Left lobe of liver (tissue), 2 donors: ENCODE measurements around the gene POLRMT. TPM values are rescaled to one million over a fixed set of nuclear protein-coding genes. Genes with fewer than 3 reads are reported as not detected.
"Not testable (repeated sequence)": the region's sequence is repeated elsewhere in the genome, so short reads cannot be mapped to it uniquely, and the experiment has no call there.

Experiments
- ATAC-seq: fragments of 200-7000 bp; cut with Tn5 transposase; one replicate; pipeline ENCODE4 v1.9.1; 2020; ENCODE audit warnings: mild to moderate bottlenecking, moderate library complexity
- DNase-seq: peaks from one replicate; pipeline ENCODE4 v3.0.0-alpha.2; 2020; ENCODE audit warnings: low spot score
- total RNA-seq: library from RNA; stranded (reverse); gene quantifications from one replicate; pipeline ENCODE4 v1.2.1, GENCODE V29; 2021
- donor health status: DM: no; HTN: no; CAD: no; lungs with moderate emphysema.
- donor health status: DM: no; HTN: yes; CAD: no.

The POLRMT gene
- total RNA-seq, 1 donor from 2014 or later = 51.8 TPM

DNA sequence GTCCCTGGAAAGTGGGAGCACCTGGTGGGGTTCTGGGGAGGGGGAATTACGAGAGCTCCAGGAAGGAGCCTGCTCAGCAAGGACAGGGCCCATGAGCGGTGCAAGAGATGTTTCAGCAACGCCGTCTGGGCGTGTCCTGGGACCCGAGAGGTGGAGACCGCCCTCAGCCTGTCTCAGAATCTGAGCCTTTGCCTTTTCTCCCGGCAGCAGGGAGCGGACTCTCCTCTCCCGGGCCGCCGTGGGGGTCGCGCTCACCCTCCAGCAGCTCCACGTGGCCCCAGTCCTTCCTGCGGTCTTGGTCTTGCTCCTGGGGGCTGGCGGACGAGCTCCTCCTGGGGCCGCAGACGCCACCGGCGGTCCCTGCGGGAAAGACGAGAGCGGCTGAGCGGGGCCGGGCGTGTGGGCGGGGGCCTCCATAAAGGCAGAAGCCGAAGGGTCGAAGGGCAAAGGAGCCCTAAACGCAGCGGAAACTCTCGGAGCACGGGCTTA is 714 bp downstream of the POLRMT start:
- DNase-seq (no peak), ATAC-seq (peak; percentile 64)

DNA sequence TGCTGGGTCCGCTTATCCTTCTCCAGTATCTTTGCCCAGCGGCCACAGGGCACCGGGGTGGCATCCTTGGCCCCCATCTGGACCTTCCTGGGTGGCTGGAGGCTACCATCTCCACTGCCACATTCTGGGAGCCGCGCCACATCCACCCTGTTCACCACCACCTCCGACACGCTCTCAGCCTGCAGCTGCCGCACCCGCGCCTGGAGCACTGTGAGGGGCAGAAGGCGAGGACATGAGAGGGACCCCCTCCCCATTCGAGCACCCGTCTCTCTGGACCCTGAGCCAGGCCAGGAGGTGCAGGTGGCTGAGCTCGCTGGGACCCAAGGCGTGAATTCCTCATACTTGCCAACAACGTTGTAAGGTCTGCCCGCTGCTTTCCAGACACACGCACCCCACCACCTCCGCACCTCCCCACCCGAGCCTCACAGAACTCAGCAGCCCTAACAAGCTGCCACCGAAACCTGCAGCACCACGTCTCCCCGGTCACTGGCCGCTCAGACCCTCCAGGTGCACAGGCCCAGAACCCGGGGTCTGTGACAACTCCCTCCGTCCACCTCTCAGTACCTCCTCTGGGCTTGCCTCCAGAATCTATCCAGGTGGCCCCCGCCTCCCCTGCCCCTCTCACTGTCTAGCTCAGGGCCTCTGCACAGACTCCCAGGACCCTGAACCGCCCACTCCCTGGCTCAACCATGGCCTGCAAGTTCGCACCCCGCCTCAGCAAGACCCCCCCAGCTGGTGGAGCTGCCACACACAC is 3.2 kb downstream of the POLRMT start:
- no peak for ATAC-seq
- no peak for DNase-seq

DNA sequence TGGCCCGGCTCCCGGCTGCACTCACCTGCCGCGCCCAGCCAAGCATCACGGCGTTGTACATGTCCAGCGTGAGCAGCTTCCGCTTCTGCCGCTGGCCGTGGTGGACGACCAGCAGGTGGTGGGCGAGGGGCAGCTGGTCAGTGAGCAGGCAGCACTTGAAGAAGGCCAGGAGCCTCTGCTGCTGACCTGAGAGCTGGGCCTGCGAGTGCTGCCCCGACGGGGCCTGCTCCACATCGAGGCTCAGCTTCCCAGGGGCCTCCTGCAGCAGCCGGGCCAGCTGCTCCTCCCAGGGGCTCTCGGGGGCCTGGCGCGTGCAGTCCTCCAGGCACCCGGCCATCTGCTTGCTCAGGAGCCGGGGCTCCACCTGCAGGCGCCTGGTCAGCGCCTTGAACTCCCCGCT is 3.8 kb downstream of the POLRMT start:
- not testable (repeated sequence) for ATAC-seq, DNase-seq

GRCh38 chr19:628168-628567 is 5.2 kb downstream of the POLRMT start:
- ATAC-seq (no peak), DNase-seq (no peak)

- DNase-seq, ATAC-seq: not testable (repeated sequence)
Observed at GRCh38 chr19:626566-626965, 6.8 kb downstream of the POLRMT start.

GRCh38 chr19:625257-625656 is 8.1 kb downstream of the POLRMT start:
- DNase-seq (no peak), ATAC-seq (no peak)

GRCh38 chr19:624433-625109 is 8.8 kb downstream of the POLRMT start:
- ATAC-seq (no peak), DNase-seq (no peak)

GRCh38 chr19:623974-624373 is 9.4 kb downstream of the POLRMT start:
- DNase-seq (no peak), ATAC-seq (no peak)

DNA sequence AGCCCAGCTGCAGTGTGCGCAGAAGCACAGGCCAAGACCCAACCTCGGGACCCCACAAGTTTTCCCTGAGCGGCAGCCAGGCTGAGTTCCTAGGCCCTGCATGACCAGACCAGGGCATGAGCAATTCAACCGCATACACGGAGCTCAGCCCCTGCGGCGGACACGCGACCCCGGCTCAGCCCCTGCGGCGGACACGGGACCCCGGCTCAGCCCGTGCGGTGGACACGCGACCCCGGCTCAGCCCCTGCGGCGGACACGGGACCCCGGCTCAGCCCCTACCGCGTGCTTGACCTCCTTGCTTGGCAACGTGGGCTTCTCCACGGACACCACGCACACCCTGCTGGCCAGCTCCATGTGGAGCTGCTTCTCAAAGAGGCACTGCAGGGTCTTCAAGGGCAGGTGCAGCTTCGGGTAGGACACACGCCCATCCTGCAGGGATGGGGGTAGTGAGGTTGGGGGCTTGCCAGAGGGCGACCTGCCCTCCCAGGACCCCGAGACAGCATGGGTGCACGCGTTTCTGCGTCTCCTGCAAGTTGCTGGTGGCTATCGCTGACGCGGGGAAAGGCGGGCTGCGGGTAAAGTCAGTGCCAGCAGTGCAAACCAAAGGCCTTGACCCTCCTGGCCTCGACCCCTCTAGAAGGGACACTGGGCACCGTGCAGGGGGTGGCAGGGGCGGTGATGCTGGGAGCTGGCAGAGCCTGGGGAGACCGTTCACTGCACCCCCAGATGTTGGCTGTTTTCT is 10.0 kb downstream of the POLRMT start:
- DNase-seq (no peak), ATAC-seq (no peak)

DNA sequence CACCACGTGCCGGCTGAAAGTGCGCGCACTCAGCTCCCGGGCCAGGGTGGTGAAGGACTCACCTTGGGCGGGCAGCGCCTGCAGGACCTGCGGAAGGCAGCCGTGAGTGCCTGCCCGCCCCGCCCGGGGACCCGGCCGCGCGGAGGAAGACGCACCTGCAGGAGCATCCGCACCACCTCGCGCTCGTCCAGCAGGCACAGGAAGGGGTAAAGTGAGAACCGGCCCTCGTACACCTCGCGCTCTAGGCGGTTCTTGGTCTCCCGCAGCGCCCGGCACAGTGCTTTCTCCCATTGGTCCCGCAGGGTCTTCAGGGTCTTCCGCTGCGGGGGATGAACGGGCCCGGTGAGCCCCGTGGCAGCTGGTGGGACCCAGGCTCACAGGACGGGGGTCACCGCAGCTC is 10.7 kb downstream of the POLRMT start:
- ATAC-seq (no peak), DNase-seq (no peak)

DNA sequence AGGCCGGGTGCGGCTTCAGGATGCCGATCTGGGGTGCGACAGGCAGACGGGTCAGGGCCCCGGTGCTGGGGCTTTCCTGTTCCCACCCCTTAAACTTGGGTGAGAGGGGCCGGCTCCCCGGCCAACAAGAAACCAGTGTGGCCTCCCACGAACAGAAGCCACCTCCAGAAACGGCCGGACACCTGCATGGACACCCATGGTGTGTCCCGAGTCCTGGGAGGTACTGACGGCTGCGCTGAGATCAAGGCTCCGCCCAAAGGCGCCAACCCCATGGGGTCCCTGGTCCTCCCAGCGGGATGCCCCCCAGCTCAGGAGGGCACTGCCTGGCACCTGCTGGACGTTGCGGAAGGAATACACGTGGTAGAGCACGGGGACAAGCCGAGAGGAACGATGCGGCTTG is 11.5 kb downstream of the POLRMT start:
- ATAC-seq (no peak), DNase-seq (no peak)

- DNase-seq, ATAC-seq: not testable (repeated sequence)
Observed at GRCh38 chr19:621191-621590, 12.1 kb downstream of the POLRMT start.

- ATAC-seq (no peak), DNase-seq (no peak)
Observed at GRCh38 chr19:620166-620862, 13.0 kb downstream of the POLRMT start.

GRCh38 chr19:619286-620002 is 13.9 kb downstream of the POLRMT start:
- DNase-seq (no peak), ATAC-seq (no peak)

GRCh38 chr19:618674-619285 is 14.6 kb downstream of the POLRMT start:
- no peak for ATAC-seq
- no peak for DNase-seq

DNA sequence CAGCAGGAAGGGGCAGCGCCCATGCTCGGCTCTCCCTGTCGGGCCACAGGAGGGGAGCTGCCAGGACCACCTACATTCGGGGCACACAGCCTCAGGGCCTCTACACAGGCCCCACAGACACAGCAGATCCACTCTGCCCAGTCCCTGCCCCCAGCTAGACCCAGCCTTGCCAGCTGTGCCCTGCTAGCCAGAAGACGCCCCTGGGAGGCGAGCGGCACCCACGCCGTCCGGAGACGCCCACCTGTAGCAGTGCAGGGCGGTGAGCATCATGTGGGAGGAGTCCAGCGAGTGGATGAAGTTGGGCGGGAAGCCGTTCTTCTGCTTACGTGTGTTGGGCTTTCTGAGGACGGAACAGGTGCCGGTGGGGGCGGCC is 15.1 kb downstream of the POLRMT start:
- ATAC-seq (no peak), DNase-seq (no peak)

- no peak for DNase-seq
- ATAC-seq = no peak
Observed at GRCh38 chr19:617551-618246, 15.6 kb downstream of the POLRMT start.

DNA sequence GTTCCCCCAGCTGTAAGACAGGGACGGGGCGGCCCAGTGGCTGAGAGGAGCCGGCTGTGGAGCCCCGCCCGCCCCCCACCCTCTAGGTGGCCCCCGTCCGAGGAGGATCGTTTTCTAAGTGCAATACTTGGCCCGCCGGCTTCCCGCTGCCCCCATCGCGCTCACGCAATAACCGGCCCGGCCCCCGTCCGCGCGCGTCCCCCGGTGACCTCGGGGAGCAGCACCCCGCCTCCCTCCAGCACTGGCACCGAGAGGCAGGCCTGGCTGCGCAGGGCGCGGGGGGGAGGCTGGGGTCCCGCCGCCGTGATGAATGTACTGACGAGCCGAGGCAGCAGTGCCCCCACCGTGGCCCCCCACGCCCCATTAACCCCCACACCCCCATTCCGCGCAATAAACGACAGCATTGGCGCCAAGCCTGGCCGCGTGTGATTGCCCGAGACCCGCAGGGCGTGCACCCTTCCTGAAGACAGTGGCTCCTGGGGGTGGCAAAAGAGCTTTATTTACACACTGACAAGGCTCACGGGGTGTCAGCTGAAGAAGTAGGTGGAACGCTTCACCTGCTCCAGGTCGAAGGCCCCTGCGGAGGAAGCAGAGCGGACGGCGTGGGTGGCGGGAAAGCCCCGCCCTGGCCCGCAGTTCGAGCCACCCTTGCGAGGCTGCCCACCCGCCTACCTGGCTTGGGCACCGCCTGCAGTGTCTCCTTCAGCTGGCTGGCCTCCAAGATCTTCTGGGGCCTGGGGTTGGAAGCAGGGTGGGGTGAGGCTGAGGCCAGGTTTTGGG is 16.4 kb downstream of the POLRMT start:
- no peak for DNase-seq
- no peak for ATAC-seq
